ENCODE results near the gene ACOXL.

Gene ACOXL

GRCh38 chr2:110764931-110765330 lies 32.6 kb downstream of the ACOXL start:
- DNase-seq: no peak

GRCh38 chr2:110766291-110766690 lies 33.9 kb downstream of the ACOXL start:
- DNase-seq: no peak

GRCh38 chr2:110768591-110768990 lies 36.2 kb downstream of the ACOXL start:
- DNase-seq: no peak

GRCh38 chr2:110770404-110770958 lies 38.1 kb downstream of the ACOXL start:
- no peak for DNase-seq

- DNase-seq: no peak
Observed at GRCh38 chr2:110770959-110771431, 38.6 kb downstream of the ACOXL start.

- DNase-seq: no peak
Observed at GRCh38 chr2:110771547-110772382, 39.4 kb downstream of the ACOXL start.

GRCh38 chr2:110772383-110772755 lies 40.0 kb downstream of the ACOXL start:
- no peak for DNase-seq

- no peak for DNase-seq
Observed at GRCh38 chr2:110773401-110773921, 41.1 kb downstream of the ACOXL start.

- no peak for DNase-seq
Observed at GRCh38 chr2:110774701-110775100, 42.3 kb downstream of the ACOXL start.

GRCh38 chr2:110777531-110778311 lies 45.3 kb downstream of the ACOXL start:
- no peak for DNase-seq

- no peak for DNase-seq
Observed at GRCh38 chr2:110780461-110780860, 48.1 kb downstream of the ACOXL start.

GRCh38 chr2:110783196-110783873 lies 51.0 kb downstream of the ACOXL start:
- DNase-seq: no peak

- no peak for DNase-seq
Observed at GRCh38 chr2:110784047-110784631, 51.8 kb downstream of the ACOXL start.

GRCh38 chr2:110785439-110785838 lies 53.1 kb downstream of the ACOXL start:
- DNase-seq: no peak

GRCh38 chr2:110788976-110789375 lies 56.6 kb downstream of the ACOXL start:
- no peak for DNase-seq

- no peak for DNase-seq
Observed at GRCh38 chr2:110789706-110790105, 57.3 kb downstream of the ACOXL start.

GRCh38 chr2:110790907-110791306 lies 58.5 kb downstream of the ACOXL start:
- no peak for DNase-seq

GRCh38 chr2:110791435-110791834 lies 59.1 kb downstream of the ACOXL start:
- DNase-seq: no peak

GRCh38 chr2:110793034-110793433 lies 60.7 kb downstream of the ACOXL start:
- no peak for DNase-seq

- DNase-seq: no peak
Observed at GRCh38 chr2:110794390-110794789, 62.0 kb downstream of the ACOXL start.

GRCh38 chr2:110794951-110795350 lies 62.6 kb downstream of the ACOXL start:
- DNase-seq: no peak

GRCh38 chr2:110796716-110797301 lies 64.4 kb downstream of the ACOXL start:
- no peak for DNase-seq

Data from activated CD4-positive, alpha-beta T cell treated with anti-CD3 and anti-CD28 coated beads, Interleukin-10, Interleukin-2, amounts not matched to agents 100 ng/mL and 50 ng/mL, durations not matched to agents 16 hours and 8 hours (primary cell).